PFSK-1 (cell line): ENCODE data around the gene GSS.

Experiments used
- FOXP2 ChIP-seq: optimal IDR thresholded peaks from 2 replicates; pipeline ENCODE3; 2011; ENCODE audit warnings: borderline replicate concordance, control low read depth, inconsistent platforms; ENCODE audit not compliant: insufficient read depth; ENCODE audit errors: extremely low read length, extremely low read depth
- POLR2AphosphoS5 ChIP-seq: IDR thresholded peaks from 2 replicates; pipeline ENCODE4 v1.6.1; 2012; ENCODE audit warnings: low read depth, mild to moderate bottlenecking, control low read depth, low read length, moderate library complexity
- REST ChIP-seq, 2 experiments: IDR thresholded peaks; 2 replicates each; pipeline versions ENCODE4 v1.6.1 to v1.8.0; 2011 to 2012; ENCODE audit warnings: low read depth in 2 of 2, low read length in 2 of 2, control low read depth in 1 of 2, inconsistent platforms in 1 of 2, mild to moderate bottlenecking in 1 of 2, moderate library complexity in 1 of 2; ENCODE audit not compliant: insufficient read depth in 1 of 2
- SIN3A ChIP-seq: IDR thresholded peaks from 2 replicates; pipeline ENCODE4 v1.6.1; 2012; ENCODE audit warnings: mild to moderate bottlenecking, low read length, moderate library complexity, borderline replicate concordance; ENCODE audit not compliant: insufficient read depth
- TAF1 ChIP-seq: IDR thresholded peaks from 2 replicates; pipeline ENCODE4 v1.6.1; 2012; ENCODE audit warnings: low read length, control low read depth, borderline replicate concordance; ENCODE audit not compliant: insufficient read depth

- TF ChIP-seq REST (IDR thresholded peaks at IDR 0.05; ENCODE audit: insufficient read depth in 1 of 2, low read depth in 2 of 2, low read length in 2 of 2) (no peak), TAF1 (no peak), POLR2AphosphoS5 (no peak), SIN3A (no peak), FOXP2 (no peak)
These were observed 44.2 kb upstream of the GSS start for GRCh38 chr20:34999782-35000181.
